HG03159 (cell line): ENCODE results near the gene WDR26.
"Not testable (repeated sequence)": the region's sequence is repeated elsewhere in the genome, so short reads cannot be mapped to it uniquely, and the experiment has no call there.

ENCODE experiments used
- ATAC-seq: cut with Tn5 transposase; IDR thresholded peaks from one replicate; pipeline ENCODE4 v1.9.1; 2021; ENCODE audit warnings: mild to moderate bottlenecking, moderate library complexity; ENCODE audit not compliant: unreplicated experiment

The WDR26 gene

DNA sequence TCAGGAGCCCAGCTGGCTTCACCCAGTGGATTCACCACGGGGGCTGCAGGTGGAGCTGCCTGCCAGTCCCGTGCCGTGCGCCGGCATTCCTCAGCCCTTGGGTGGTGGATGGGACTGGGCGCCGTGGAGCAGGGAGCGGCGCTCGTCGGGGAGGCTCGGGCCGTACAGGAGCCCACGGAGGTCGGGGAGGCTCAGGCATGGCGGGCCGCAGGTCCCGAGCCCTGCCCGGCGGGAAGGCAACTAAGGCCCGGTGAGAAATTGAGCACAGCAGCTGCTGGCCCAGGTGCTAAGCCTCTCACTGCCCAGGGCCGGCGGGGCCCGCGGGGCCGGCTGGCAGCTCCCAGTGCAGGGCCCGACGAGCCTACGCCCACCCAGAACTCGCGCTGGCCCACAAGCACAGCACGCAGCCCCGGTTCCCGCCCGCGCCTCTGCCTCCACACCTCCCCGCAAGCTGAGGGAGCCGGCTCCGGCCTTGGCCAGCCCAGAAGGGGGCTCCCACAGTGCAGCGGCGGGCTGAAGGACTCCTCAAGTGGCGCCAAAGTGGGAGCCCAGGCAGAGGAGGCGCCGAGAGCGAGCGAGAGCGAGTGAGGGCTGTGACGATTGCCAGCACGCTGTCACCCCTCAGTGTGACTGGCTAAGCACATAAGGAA lies 82.0 kb downstream of the WDR26 start:
- not testable (repeated sequence) for ATAC-seq

DNA sequence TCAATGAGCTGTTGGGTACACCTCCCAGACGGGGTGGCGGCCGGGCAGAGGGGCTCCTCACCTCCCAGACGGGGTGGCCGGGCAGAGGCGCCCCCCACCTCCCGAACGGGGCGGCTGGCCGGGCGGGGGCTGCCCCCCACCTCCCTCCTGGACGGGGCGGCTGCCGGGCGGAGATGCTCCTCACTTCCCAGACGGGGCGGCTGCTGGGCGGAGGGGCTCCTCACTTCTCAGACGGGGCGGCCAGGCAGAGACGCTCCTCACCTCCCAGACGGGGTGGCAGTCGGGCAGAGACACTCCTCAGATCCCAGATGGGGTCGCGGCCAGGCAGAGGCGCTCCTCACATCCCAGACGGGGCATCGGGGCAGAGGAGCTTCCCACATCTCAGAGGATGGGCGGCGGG lies 84.9 kb downstream of the WDR26 start:
- ATAC-seq, result not testable (repeated sequence)

DNA sequence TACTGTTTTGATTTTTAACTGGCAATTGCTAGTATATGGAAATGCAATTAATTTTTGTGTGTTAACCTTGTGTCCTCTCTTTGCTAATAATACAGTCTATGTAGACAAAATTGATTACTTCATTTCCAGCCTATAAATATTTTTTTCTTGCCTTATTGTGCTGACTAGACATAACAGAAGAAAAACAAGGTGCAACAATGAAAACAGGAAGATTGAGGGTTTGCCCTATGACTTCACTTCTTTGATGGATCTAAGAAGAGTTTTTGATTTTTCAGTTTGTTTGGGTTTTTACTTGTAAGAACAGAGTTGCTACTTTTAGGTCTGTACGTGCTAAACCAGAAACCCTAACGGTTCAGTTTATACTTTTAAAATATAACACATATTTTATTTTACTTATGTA lies 86.5 kb downstream of the WDR26 start:
- no peak for ATAC-seq

DNA sequence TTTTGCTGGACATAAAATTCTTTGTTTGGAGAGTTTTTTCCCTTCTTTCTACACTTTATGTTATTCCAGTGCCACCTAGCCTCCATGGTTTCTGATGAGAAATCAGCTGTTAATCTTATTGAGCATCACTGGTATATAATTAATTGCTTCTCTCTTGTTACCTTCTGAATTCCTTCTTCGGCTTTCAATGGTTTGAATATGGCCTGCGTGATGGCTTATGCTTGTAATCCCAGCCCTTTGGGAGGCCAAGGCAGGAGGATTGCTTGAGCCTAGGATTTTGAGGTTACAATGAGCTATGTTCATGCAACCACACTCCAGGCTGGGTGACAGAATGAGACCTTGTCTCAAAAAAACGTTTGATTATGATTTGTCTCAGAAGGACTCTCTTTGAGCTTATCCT lies 90.9 kb downstream of the WDR26 start:
- ATAC-seq, result no peak

DNA sequence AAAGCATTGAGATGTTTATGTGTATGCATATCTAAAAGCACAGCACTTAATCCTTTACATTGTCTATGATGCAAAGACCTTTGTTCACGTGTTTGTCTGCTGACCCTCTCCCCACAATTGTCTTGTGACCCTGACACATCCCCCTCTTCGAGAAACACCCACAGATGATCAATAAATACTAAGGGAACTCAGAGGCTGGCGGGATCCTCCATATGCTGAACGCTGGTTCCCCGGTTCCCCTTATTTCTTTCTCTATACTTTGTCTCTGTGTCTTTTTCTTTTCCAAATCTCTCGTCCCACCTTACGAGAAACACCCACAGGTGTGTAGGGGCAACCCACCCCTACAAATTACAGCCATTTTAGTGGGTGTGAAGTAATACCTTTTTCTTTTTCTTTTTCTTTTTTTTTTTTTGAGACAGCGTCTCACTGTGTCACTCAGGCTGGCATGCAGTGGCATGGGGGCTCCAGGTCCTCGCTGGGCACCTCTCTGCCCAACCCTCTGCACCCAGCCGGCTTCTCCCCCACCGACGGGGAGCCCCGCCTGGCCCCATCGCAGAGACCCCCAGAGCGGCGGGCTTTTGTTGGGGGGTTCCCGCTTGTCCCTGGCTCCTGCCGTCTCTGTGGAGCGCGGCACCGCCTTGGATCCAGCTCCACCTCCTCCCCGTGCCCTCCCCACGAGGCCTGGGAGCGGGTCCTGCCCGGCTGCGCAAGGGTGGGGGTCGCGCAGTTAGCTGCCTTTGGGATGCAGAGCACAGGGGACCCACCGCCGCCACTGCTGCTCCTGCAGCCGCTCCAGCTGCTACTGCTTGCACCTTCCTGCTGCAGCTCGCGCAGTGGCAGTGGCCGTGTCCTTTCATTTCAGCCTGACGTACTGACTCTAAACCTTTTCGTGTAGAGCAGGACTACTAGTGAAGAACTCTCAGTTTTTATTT lies 93.9 kb downstream of the WDR26 start:
- not testable (repeated sequence) for ATAC-seq

DNA sequence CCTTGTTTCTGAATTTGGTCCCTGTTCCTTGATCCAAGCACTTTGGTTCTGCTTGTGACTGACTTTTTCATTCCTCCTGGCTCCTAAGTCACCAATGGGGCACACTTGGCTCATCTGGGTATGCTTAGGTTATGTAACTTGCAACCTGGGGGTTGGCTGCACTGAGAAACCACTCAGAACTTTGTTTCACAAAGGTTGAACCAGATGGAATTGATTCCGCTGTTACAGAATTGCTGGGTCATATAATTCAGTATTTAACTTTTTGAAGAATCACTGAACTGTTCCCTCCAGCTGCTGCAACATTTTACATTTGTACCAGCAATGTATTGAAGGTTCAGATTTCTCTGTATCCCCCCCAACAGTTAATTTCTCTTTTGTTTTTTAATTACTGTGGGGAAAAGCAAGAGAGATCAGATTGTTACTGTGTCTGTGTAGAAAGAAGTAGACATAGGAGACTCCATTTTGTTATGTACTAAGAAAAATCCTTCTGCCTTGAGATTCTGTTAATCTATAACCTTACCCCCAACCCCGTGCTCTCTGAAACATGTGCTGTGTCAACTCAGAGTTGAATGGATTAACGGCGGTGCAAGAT lies 95.1 kb downstream of the WDR26 start:
- ATAC-seq, result no peak

DNA sequence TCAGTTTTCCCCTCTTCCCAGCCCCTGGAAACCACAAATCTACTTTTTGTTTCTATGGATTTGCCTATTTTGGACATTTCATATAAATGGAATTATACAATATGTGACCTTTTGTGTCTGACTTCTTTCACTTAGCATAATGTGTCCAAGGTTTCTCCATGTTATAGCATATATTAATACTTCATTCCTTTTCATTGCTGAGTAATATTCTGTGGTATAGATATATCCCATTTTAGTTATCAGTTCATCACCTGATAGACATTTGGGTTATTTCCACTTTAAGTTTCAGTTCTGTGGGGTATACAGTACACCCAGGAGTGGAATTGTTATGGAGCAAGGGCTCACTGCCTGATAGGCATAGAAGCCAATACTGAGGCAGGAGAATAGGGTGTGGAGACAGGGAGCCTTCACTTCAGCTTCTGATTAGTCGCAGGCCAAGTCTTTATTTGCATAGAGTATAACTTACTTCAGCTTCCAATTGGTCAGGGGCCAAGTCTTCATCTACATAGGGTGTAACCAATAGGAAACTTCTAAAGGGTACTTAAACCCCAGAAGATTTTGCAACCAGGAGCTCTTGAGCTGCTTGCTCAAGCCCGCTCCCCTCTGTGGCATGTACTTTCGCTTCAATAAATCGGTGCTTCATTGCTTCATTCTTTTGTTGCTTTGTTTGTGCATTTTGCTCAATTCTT lies 96.3 kb downstream of the WDR26 start:
- no peak for ATAC-seq
